MCF 10A (cell line): ENCODE data around the gene NUDCD2. TPM values are rescaled to one million over a fixed set of nuclear protein-coding genes. Genes with fewer than 3 reads are reported as not detected.

ENCODE experiments used
- BruUV-seq: library from RNA; stranded (reverse); fragments of 400-500 nt; replicated peaks from 2 replicates; lab custom pipeline; 2021; lab: Mats Ljungman, UMichigan
- CTCF ChIA-PET: fragments of 300-600 bp; sonication (Branson Sonifier 250); formaldehyde crosslinking; extraction: SDS; loops from one replicate; lab custom pipeline; 2021; ENCODE audit warnings: antibody characterized with exemption, inconsistent platforms; lab: Yijun Ruan, JAX
- POLR2A ChIA-PET: fragments of 300-600, 350-650 bp; sonication (Branson Sonifier 250); formaldehyde crosslinking; extraction: SDS; loops from one replicate; lab custom pipeline; 2020; ENCODE audit warnings: antibody characterized with exemption, inconsistent platforms; lab: Yijun Ruan, JAX
- DNase-seq: peaks from one replicate; pipeline ENCODE4 v3.0.0-alpha.2; 2018; ENCODE audit not compliant: unreplicated experiment
- H3K27ac Mint-ChIP-seq: one replicate; pipeline ENCODE4 v1.8.0; 2022; ENCODE audit warnings: mild to moderate bottlenecking, low read depth, mixed read lengths; ENCODE audit not compliant: unreplicated experiment
- H3K27me3 Mint-ChIP-seq: one replicate; pipeline ENCODE4 v1.8.0; 2022; ENCODE audit warnings: mixed read lengths; ENCODE audit not compliant: insufficient read depth, unreplicated experiment
- H3K36me3 Mint-ChIP-seq: one replicate; pipeline ENCODE4 v1.8.0; 2022; ENCODE audit warnings: mild to moderate bottlenecking, moderate library complexity, mixed read lengths; ENCODE audit not compliant: insufficient read depth, unreplicated experiment
- H3K4me1 Mint-ChIP-seq: one replicate; pipeline ENCODE4 v1.8.0; 2022; ENCODE audit warnings: mixed read lengths; ENCODE audit not compliant: insufficient read depth, unreplicated experiment
- H3K4me3 Mint-ChIP-seq: one replicate; pipeline ENCODE4 v1.8.0; 2022; ENCODE audit warnings: mild to moderate bottlenecking, moderate library complexity, mixed read lengths; ENCODE audit not compliant: unreplicated experiment
- H3K9me3 Mint-ChIP-seq: one replicate; pipeline ENCODE4 v1.8.0; 2022; ENCODE audit warnings: mixed read lengths; ENCODE audit not compliant: unreplicated experiment
- CTCF ChIP-seq: fragments of 200-600 bp; IDR thresholded peaks from one replicate; pipeline ENCODE4 v1.8.0; 2022; ENCODE audit warnings: antibody characterized with exemption, mild to moderate bottlenecking; ENCODE audit not compliant: unreplicated experiment
- intact Hi-C: fragments of 100-400 bp; cut with micrococcal nuclease; formaldehyde crosslinking; loops from 2 replicates; pipeline ENCODE4 v1.14.1; 2022
- total RNA-seq: library from RNA; stranded (reverse); gene quantifications from 2 replicates; pipeline ENCODE4 v1.2.3, GENCODE V29; 2022

NUDCD2 gene
- total RNA-seq, 1 experiment from 2014 or later = 68.0 TPM

- Mint-ChIP-seq H3K27me3 (no peaks in the 10 kb centered on the region), H3K36me3 (peaks cover 99% of the 10 kb centered on the region), H3K4me3 (no peak overlapping the region), H3K27ac (peak overlapping the region; percentile 23), H3K4me1 (no peaks in the 10 kb centered on the region), H3K9me3 (no peaks in the 10 kb centered on the region)
- intact Hi-C loops = no loop called here
- no TSS peak for BruUV-seq
- POLR2A ChIA-PET = interaction anchor here (1.2 to 5.4 kb wide), 4 partner anchors 8 to 56 kb away, joined by 5 to 80 read pairs (median 28); partner anchors contain the start of genes CCNG1, HMMR and NUDCD2
- no peak for DNase-seq
- no peak for TF ChIP-seq CTCF
- CTCF ChIA-PET = interaction anchor here (0.6 to 0.7 kb wide), 3 partner anchors 43 to 255 kb away, joined by 3 to 4 read pairs (median 3); partner anchors contain the start of gene MAT2B
Observed at GRCh38 chr5:163447191-163447590, 12.7 kb downstream of the NUDCD2 start.

- H3K4me3 Mint-ChIP-seq = no peak overlapping the region
- no peak for DNase-seq
- no peak for TF ChIP-seq CTCF
- H3K36me3 Mint-ChIP-seq = peaks cover 99% of the 10 kb centered on the region
- intact Hi-C loops = no loop called here
- ChIA-PET POLR2A (interaction anchor here (0.8 to 9.3 kb wide), 5 partner anchors 9 to 60 kb away, joined by 3 to 392 read pairs (median 3); partner anchors contain the start of genes HMMR, MAT2B and NUDCD2), CTCF (interaction anchor here (0.6 kb wide), 1 partner anchor 36 kb away, joined by 3 read pairs; no protein-coding TSS in a partner anchor)
- BruUV-seq = no TSS peak
- H3K27ac Mint-ChIP-seq = no peak overlapping the region
- H3K9me3 Mint-ChIP-seq = no peaks in the 10 kb centered on the region
- H3K27me3 Mint-ChIP-seq = no peaks in the 10 kb centered on the region
- peaks cover 7% of the 10 kb centered on the region for H3K4me1 Mint-ChIP-seq
Observed at GRCh38 chr5:163445345-163445744, 14.6 kb downstream of the NUDCD2 start.

- intact Hi-C loops = no loop called here
- POLR2A ChIA-PET = interaction anchor here (0.8 to 9.3 kb wide), 4 partner anchors 9 to 58 kb away, joined by 3 to 392 read pairs (median 3); partner anchors contain the start of genes HMMR and NUDCD2
- CTCF ChIA-PET = no interaction called here
- no peak for TF ChIP-seq CTCF
- no peak overlapping the region for H3K4me3 Mint-ChIP-seq
- no peaks in the 10 kb centered on the region for H3K27me3 Mint-ChIP-seq
- no peak for DNase-seq
- no peak overlapping the region for H3K27ac Mint-ChIP-seq
- peaks cover 15% of the 10 kb centered on the region for H3K4me1 Mint-ChIP-seq
- peaks cover 100% of the 10 kb centered on the region for H3K36me3 Mint-ChIP-seq
- H3K9me3 Mint-ChIP-seq = no peaks in the 10 kb centered on the region
- no TSS peak for BruUV-seq
Observed at GRCh38 chr5:163444526-163444925, 15.4 kb downstream of the NUDCD2 start.

- H3K9me3 Mint-ChIP-seq = no peaks in the 10 kb centered on the region
- no peak overlapping the region for H3K27ac Mint-ChIP-seq
- DNase-seq = no peak
- peak overlapping the region; percentile 92 for H3K4me3 Mint-ChIP-seq
- ChIA-PET CTCF (interaction anchor here (0.9 to 3.3 kb wide), 3 partner anchors 18 to 1590 kb away, joined by 3 to 18 read pairs (median 5); partner anchors contain the start of genes HMMR and NUDCD2), POLR2A (interaction anchor here (0.8 to 9.3 kb wide), 6 partner anchors 8 to 69 kb away, joined by 3 to 392 read pairs (median 52); partner anchors contain the start of genes HMMR, MAT2B and NUDCD2)
- TF ChIP-seq CTCF = no peak
- peaks cover 84% of the 10 kb centered on the region for H3K36me3 Mint-ChIP-seq
- no peaks in the 10 kb centered on the region for H3K27me3 Mint-ChIP-seq
- H3K4me1 Mint-ChIP-seq = peaks cover 23% of the 10 kb centered on the region
- BruUV-seq = no TSS peak
- intact Hi-C loops = no loop called here
Observed at GRCh38 chr5:163440954-163441353, 18.9 kb downstream of the NUDCD2 start.
